Endothelial cell of umbilical vein (primary cell): ENCODE results near the gene ADIG.

ENCODE experiments used
- CTCF ChIP-seq, 2 donors: IDR thresholded peaks; 1 replicate in 1 of 2; 2 replicates in 1 of 2; pipeline ENCODE4 v1.5.1; 2011; ENCODE audit warnings: low read length in 2 of 2, mild to moderate bottlenecking in 2 of 2, moderate library complexity in 2 of 2, control low read depth in 1 of 2, inconsistent platforms in 1 of 2, low read depth in 1 of 2; ENCODE audit not compliant: insufficient read depth in 1 of 2; ENCODE audit errors: extremely low read depth in 1 of 2
- POLR2A ChIP-seq: IDR thresholded peaks from 2 replicates; pipeline ENCODE4 v1.6.1; 2012; ENCODE audit warnings: low read depth, mild to moderate bottlenecking, control low read depth, low read length

- TF ChIP-seq CTCF (IDR thresholded peaks at IDR 0.05; ENCODE audit: extremely low read depth in 1 of 2, insufficient read depth in 1 of 2, low read depth in 1 of 2, low read length in 2 of 2) (no peak), POLR2A (no peak)
Measured at GRCh38 chr20:38626921-38627659, 46.1 kb downstream of the ADIG start.
